ENCODE measurements around the gene ENPP1.

ENPP1 gene

GRCh38 chr6:131763749-131764148, 44.1 kb upstream of the ENPP1 start:
- Histone ChIP-seq H3K36me3 (no peaks in the 10 kb centered on the region), H3K4me1 (peaks cover 0 to 42% (median 12%) of the 10 kb centered on the region in 4 donors), H3K27me3 (no peaks in the 10 kb centered on the region), H3K4me3 (no peak overlapping the region), H3K9me3 (no peaks in the 10 kb centered on the region), H3K27ac (no peak overlapping the region)
- TF ChIP-seq, protein P1, sequence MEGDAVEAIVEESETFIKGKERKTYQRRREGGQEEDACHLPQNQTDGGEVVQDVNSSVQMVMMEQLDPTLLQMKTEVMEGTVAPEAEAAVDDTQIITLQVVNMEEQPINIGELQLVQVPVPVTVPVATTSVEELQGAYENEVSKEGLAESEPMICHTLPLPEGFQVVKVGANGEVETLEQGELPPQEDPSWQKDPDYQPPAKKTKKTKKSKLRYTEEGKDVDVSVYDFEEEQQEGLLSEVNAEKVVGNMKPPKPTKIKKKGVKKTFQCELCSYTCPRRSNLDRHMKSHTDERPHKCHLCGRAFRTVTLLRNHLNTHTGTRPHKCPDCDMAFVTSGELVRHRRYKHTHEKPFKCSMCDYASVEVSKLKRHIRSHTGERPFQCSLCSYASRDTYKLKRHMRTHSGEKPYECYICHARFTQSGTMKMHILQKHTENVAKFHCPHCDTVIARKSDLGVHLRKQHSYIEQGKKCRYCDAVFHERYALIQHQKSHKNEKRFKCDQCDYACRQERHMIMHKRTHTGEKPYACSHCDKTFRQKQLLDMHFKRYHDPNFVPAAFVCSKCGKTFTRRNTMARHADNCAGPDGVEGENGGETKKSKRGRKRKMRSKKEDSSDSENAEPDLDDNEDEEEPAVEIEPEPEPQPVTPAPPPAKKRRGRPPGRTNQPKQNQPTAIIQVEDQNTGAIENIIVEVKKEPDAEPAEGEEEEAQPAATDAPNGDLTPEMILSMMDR (IDR thresholded peaks at IDR 0.05): no peak
- intact Hi-C loops (cut with DNase I; ENCODE audit: low total_unique reads): no loop called here
- no peak for DNase-seq

DNA sequence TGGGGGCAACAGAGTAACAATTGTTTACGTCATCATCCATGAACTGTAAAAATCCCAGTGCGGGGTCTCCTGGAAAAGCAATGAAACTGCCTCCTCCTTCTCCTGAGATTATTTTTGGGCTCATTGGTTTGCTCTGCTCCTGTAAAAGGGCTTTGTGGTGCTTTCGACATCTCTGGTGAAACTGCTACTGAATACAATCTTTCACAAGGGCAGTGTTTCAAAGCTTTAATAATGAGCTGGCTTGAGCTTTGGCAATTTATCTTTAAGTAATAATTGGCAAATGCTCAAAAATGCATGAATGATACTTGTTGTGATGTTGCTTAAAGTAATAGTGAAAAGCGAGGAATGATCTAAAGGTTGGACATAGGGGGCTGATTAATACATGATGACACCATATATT, 43.5 kb upstream of the ENPP1 start:
- Histone ChIP-seq H3K27me3 (no peaks in the 10 kb centered on the region), H3K36me3 (no peaks in the 10 kb centered on the region), H3K4me1 (peaks cover 0 to 42% (median 12%) of the 10 kb centered on the region in 4 donors), H3K4me3 (no peak overlapping the region), H3K27ac (no peak overlapping the region), H3K9me3 (no peaks in the 10 kb centered on the region)
- TF ChIP-seq, protein P1 (IDR thresholded peaks at IDR 0.05): no peak
- DNase-seq: no peak
- intact Hi-C loops (cut with DNase I; ENCODE audit: low total_unique reads): no loop called here

DNA sequence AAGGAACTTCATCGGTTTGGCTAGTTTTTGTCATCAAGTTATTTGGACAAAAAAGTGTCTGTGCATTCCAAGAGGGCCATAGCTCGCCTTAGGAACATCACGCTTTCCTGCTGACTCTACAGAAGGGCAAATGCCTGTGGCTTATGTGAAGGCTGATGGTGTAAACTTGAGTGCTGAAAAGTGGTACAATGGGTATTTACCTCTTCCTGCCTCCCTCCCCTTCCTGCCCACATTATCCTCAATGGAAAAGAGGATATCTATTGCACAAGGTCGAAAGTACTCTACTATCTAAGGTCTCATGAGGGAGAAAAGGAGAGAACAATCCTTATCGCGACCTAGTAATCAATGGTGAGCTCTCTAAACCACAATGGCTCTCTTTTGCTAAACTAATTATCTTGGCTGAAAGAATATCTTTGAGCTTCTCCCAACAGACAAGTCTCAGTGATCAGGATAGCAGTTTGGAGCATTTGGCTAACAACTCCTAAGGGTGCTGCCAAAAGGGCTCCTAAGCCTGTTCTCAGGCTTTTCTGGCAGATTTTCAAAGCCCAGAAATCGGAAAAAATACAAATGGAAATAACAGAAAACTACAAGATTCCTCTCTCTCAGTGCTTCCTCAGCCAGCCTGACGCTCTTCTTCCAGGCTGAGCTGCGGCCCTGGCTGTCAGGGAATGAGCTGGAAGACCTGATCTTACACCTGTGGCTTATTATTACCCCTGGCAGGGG, 42.6 kb upstream of the ENPP1 start:
- H3K27ac ChIP-seq: peak overlapping the region; percentile 42 to 49
- TF ChIP-seq, protein P1 (IDR thresholded peaks at IDR 0.05): no peak
- no peak for DNase-seq
- intact Hi-C loops (cut with DNase I; ENCODE audit: low total_unique reads): no loop called here
- no peaks in the 10 kb centered on the region for H3K27me3 ChIP-seq
- no peak overlapping the region for H3K4me3 ChIP-seq
- H3K36me3 ChIP-seq: no peaks in the 10 kb centered on the region
- H3K9me3 ChIP-seq: no peaks in the 10 kb centered on the region
- peaks cover 0 to 35% (median 10%) of the 10 kb centered on the region in 4 donors for H3K4me1 ChIP-seq

DNA sequence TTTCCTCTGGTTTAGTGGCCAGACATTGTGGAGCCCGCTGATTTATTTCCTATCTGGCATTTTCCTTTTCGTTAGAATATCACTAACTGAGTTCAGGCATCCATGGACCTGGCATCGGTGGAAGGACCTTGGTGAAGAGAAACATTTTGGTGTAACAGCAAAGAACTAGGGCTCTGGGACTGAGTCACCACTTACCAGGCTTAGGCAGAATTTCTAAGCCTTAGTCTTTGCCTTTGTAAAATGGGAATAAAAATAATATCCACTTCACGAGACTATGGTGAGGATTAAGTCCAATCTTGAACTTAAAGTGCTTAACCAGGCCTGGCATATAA, 42.0 kb upstream of the ENPP1 start:
- Histone ChIP-seq H3K4me3 (no peak overlapping the region), H3K27ac (peak overlapping the region; percentile 42 to 49), H3K36me3 (no peaks in the 10 kb centered on the region), H3K27me3 (no peaks in the 10 kb centered on the region), H3K4me1 (peaks cover 0 to 35% (median 14%) of the 10 kb centered on the region in 4 donors), H3K9me3 (no peaks in the 10 kb centered on the region)
- intact Hi-C loops (cut with DNase I; ENCODE audit: low total_unique reads): no loop called here
- no peak for DNase-seq
- TF ChIP-seq, protein P1 (IDR thresholded peaks at IDR 0.05): no peak

GRCh38 chr6:131766631-131767030, 41.2 kb upstream of the ENPP1 start:
- H3K4me1 ChIP-seq: peaks cover 0 to 40% (median 21%) of the 10 kb centered on the region in 4 donors
- no peaks in the 10 kb centered on the region for H3K36me3 ChIP-seq
- DNase-seq: no peak
- TF ChIP-seq, protein P1 (IDR thresholded peaks at IDR 0.05): no peak
- H3K27me3 ChIP-seq: no peaks in the 10 kb centered on the region
- H3K9me3 ChIP-seq: no peaks in the 10 kb centered on the region
- peak overlapping the region in 1 of 2 donors; percentile 49 for H3K27ac ChIP-seq
- no peak overlapping the region for H3K4me3 ChIP-seq
- intact Hi-C loops (cut with DNase I; ENCODE audit: low total_unique reads): no loop called here
